Loucy (cell line): ENCODE results near the gene KCNJ12.
"Not testable (repeated sequence)": the region's sequence is repeated elsewhere in the genome, so short reads cannot be mapped to it uniquely, and the experiment has no call there.

Experiments
- EZH2phosphoT487 ChIP-seq: fragments of 200-600 bp; IDR thresholded peaks from 2 replicates; pipeline ENCODE4 v1.6.1; 2018; ENCODE audit warnings: antibody characterized with exemption, mild to moderate bottlenecking, moderate library complexity, borderline replicate concordance
- TF ChIP-seq, protein P1 (sequence below): fragments of 200-600 bp; sonication (generic); conservative IDR thresholded peaks from 2 replicates; pipeline ENCODE4 v1.5.1; 2014; ENCODE audit warnings: mild to moderate bottlenecking, antibody characterized with exemption, low read length

DNA sequence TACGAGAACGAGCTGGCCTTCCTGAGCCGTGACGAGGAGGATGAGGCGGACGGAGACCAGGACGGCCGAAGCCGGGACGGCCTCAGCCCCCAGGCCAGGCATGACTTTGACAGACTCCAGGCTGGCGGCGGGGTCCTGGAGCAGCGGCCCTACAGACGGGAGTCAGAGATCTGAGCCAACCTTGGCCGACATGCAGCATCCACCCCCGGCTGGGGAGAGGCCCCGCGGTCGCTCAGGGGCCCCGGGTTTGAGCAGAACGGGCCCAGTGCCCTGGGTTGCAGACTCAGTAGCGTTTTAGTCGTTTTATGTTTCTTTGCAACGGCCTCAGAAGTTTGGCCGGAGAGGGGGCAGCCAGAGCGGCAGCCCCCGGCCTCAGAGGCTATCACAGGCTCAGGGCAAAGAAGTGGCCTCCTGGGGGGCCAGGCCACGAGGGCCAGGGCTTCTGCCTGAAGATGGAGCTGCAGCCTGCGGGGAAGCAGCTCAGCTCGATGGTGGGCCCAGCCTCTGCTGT, 40.4 kb downstream of the KCNJ12 start:
- TF ChIP-seq, protein P1, sequence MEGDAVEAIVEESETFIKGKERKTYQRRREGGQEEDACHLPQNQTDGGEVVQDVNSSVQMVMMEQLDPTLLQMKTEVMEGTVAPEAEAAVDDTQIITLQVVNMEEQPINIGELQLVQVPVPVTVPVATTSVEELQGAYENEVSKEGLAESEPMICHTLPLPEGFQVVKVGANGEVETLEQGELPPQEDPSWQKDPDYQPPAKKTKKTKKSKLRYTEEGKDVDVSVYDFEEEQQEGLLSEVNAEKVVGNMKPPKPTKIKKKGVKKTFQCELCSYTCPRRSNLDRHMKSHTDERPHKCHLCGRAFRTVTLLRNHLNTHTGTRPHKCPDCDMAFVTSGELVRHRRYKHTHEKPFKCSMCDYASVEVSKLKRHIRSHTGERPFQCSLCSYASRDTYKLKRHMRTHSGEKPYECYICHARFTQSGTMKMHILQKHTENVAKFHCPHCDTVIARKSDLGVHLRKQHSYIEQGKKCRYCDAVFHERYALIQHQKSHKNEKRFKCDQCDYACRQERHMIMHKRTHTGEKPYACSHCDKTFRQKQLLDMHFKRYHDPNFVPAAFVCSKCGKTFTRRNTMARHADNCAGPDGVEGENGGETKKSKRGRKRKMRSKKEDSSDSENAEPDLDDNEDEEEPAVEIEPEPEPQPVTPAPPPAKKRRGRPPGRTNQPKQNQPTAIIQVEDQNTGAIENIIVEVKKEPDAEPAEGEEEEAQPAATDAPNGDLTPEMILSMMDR = not testable (repeated sequence)
- TF ChIP-seq EZH2phosphoT487 = not testable (repeated sequence)
